GM19193 (cell line): ENCODE data around the gene SMIM45.

ENCODE experiments used
- POLR2A ChIP-seq: IDR thresholded peaks from 4 replicates; pipeline ENCODE4 v1.6.1; 2011; ENCODE audit not compliant: insufficient read depth, insufficient read length; ENCODE audit errors: extremely low read depth

SMIM45 gene

DNA sequence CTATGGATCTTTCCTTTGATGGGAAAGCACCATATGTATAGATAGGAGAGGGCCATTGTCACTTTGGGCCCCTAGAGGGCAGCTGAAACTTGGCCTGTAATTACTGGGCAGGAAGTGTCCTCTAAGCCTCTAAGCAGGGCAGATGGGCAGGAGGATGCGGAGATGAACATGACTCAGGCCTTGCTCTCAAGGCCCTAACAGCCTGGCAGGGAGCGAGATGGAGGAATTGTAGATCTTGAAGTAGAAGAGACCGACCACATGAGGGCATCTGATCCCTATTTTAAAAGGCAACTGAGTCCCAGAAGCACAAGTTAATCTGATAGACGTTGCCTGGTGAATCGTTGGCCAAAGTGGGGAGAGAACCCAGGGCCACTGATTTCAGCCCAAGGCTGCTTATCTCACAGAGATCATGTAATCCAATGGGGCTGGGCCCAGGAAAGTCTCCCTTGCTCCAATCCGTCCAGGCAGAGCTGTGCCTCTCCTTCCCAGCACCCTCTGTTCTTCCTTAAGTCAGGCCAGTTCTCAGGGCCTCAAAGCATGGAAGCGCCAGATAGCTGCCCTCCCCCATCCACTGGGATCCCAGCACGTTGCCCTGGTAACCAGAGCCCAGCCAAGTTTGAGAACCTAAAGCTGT is 14.8 kb downstream of the SMIM45 start:
- no peak for TF ChIP-seq POLR2A

DNA sequence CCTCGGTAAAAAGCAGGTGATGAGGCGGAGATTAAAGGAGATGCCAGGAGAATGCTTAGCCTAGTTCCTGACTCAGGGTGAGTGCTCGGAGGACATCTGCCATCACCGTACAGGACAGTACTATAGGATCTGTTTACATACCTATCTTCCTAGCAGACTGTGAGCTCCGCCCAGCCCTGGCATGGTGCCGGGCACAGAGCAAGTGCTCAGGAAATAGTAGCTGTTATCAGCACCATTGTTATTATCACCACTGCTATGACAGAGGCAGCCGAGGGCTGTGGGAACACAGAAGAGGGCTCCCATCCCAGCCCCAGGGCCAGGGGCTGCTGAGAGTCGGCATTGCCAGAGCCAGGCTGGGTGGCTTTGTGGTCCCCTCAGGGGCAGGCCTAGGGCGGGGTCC is 16.7 kb downstream of the SMIM45 start:
- no peak for TF ChIP-seq POLR2A

DNA sequence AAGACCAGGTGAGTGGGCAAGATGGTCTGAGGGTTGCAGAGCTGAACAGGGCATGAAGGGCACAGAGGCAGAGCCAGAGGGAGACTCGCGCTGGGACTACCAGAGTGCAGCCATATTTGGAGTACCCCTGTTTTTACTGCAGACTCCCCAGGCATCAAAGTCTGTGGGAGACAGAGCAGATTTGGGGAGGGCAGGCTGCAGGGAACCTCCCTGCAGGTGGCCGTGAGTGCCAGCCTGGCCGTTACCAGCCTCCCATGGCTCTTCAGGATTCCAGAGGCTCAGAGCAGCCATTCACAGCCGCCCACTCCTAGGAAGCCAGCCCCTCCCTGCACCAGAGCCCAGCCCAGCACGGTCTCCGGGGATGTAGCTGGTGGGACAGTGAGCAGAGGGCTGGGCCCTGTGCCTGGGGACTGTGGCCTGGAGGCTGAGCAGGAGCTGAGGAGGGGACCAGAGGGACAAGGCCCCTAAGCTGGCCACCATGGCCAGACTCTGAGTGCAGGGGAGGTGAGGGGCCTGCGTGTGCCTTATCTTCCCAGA is 17.2 kb downstream of the SMIM45 start, which contains the start of gene SEPTIN3:
SEPTIN3 (plus strand) TSS at position 334 of the 537 bp plus-strand sequence. CDS start 2,050 bp downstream, outside the sequence.
- no peak for TF ChIP-seq POLR2A

DNA sequence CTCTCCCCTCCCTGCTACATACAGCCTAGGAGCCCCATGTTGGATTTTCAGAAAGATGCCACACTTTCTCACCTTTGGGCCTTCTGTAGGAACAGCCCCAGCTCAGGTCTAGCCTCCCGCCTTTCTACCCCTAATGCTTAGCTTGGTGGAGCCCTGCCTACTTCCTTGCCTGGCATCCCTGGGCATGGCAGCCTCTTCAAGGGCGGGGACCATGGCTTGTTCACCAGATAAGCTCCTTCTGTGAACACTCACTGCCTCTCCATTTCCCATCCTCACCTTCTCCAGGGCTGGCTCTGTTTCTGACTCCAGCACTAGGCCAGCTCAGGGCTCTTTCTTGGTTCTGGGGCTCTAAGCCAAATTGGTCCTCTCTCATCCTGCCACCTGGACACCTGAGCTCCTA is 18.7 kb downstream of the SMIM45 start:
- no peak for TF ChIP-seq POLR2A

DNA sequence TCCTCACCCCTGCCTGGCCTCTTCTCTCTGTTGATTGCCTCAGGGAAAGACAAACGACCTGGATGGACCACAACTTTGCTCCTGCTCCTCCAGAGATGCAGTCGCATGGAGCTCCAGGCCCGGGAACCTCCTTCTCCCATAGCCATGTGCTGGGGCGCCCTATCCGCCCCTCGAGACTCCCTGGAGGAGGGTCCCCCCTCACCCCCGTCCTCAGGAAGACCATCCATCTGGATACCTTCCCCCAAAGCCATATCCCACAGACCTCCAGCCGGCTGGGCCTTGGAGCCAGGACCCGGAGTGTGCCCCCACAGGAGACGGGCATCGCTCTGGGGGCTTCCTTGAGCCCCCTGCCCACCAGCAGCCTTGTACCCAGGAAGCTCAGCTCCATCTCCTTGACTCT is 19.5 kb downstream of the SMIM45 start:
- no peak for TF ChIP-seq POLR2A

DNA sequence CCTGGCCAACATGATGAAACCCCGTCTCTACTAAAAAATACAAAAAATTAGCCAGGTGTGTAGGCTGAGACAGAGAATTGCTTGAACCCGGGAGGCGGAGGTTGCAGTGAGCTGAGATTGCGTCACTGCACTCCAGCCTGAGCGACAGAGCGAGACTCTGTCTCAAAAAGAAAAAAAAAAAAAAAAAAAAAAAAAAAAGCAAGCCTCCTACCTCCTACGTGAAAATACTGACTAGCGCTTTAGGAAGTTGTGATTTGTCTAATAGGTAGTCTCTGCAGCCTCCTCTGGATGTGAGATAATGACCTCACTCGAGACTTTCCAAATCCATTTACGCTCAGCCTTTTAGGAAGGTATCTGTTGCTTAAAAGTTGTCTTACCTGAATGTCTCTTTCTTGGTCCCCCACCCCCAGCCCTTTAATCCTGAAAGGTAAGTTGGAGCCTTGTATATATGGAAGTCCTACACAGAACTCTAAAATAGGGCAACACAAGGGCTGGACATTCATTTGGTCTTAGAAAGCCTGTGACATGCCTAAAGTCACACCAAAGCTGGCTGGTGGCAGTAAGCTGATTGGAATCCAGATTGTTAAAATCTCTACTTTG is 22.8 kb downstream of the SMIM45 start:
- no peak for TF ChIP-seq POLR2A

DNA sequence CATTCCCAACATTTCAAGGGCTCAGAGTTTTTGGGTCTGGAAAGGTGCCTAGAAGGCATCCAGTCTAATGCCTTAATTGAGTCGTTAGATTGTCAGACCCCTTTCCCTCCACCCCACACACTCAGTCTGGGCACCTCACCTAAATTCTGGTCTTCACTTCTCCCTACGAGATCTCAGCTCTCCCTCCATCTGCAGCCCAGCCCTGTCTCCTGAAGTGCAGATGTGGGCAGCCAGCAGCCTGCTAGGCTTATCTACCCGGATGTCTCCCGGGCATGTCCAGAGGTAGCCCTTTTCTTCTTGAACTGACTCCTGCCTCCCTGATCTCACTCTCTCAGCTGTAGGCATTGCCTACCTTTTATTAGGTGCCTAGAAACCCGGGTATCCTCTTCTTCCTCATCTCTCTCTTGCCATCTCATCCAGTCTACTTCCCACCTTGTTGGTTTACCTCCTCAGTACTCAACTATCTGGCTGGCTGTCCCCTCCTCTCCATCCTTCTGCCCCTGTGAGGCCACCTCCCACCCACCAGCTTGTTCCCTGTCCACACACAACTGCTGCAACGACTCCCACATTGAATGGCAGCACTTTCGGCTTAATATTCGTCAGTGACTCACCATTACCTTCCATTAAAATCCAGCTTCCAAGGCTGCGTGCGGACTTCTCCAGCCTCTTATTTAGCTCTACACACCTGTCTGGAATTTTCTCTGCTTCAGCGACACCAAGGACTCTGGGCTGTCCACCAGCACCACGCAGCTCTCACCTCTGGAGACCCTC is 23.5 kb downstream of the SMIM45 start:
- TF ChIP-seq POLR2A, result no peak

DNA sequence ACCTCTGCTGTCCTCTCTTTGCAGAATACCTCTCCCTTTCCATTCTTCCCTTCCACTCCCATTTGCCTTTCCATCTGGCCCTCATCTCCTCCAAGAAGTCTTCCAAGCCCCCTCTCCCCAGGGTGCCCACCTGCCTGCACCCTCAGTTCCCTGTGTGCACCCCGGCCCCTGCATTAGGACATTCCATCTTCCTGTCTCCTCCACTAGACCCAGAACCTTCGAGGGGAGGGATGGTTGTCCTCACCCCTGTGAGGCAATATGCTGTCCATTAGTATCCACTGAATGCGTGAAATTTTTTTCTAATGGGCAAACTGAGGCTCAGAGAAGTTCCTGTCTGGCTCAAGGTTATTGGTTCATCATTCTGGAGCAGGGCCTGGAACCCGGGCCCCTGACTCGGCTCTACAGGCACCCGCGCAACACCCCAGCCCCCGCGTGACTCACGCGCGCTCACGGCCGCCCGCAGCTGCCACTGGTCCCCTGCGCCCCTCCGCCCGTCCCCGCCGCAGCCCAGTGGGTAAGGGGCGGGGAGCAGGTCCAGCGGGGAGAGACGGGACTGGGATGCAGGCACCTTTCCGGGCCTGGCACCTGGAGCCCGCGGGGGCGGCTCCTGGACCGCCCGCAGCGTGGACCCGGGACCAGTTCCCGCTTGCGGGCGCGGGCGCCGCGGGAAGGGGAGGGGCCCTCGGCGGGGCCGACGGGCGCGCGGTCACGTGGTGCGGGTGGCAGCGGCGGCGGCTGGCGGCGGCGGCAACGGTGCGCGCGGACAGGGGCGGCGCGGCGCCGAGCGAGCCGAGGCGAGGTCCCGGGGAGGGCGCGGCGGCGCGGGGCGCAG is 24.3 kb downstream of the SMIM45 start:
- no peak for TF ChIP-seq POLR2A

DNA sequence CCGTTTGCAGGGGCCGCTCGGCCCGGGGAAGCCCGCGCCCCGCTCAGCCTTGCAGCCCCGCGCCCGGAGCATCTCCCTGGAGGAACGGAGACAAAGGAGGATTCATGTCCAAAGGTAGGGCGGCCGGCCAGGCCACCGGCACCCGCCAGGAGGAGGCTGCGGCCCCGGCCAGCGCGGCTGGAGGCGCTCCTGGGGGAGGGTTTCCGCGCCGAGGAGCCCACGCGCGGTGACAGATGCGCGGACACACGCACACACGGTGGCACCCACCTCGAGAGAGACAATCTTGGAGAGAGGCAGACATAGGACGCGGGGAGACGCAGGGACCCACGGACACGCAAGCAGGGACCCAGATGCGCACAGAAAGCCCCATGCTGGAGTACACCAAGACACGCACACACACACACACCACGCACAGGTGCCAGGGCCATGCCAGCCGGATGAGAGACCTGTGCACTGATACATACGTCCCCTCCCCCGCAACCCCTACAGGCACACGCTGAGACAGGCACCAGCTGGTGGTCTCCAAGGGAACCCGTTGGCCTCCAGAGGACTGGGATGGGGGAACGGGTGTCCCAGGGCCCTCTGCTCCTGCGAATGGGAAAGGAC is 25.1 kb downstream of the SMIM45 start:
- TF ChIP-seq POLR2A, result no peak

DNA sequence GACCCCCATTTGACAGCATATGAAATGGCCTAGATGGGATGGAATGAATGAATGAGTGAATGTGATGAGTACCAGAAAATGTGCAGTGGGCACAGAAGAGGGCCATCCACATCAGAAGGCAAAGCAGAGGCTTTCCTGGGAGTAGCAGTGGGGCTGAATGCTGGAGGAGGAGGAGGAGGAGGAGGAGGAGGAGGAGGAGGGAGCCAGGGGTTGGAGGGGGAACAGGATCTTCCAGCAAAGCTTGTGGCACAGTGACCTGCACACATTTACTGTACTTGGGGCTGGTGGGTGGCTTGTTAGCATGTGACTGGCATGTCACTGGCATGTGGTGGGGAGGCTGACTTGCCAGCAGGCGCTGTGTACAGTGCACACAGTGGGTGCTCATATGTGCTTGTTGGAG is 26.8 kb downstream of the SMIM45 start:
- TF ChIP-seq POLR2A, result no peak

DNA sequence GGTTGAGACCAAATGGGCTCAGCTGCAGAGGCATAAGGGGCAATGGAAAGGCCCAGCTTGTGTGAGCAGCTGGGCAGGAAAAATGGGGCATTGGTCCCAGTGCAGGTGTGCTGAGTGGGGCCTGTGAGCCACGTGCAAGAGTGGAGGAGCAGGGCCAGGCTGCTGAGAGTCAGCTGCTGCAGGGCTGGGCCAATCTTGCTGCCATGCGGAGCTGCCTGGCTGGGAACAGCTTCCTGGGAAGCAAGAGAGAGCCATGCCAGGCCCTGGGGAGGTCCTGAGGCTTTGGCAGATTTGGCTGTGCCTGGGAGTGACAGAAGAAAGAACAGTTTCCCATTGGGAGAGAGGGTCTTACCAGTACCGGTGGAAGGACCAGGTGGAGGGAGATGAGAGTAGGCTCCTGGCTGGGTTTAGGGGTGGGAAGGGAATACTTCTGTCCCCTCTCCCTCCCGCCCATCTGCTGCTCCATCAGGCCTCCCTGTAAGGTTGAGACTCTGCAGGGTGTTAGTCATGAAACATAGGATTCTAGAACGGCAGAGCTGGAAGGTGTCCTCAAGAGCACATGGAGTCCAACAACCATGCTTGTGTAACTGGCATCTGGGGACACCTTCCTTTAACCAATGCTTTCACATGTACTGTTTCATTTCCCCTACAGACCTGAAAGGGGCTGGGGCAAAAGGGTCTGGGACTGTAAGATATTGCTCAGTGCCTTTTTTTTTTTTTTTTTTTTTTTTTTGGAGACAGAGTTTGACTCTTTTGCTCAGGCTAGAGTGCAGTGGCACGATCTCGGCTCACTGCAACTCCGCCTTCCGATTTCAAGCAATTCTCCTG is 27.7 kb downstream of the SMIM45 start:
- TF ChIP-seq POLR2A, result no peak

DNA sequence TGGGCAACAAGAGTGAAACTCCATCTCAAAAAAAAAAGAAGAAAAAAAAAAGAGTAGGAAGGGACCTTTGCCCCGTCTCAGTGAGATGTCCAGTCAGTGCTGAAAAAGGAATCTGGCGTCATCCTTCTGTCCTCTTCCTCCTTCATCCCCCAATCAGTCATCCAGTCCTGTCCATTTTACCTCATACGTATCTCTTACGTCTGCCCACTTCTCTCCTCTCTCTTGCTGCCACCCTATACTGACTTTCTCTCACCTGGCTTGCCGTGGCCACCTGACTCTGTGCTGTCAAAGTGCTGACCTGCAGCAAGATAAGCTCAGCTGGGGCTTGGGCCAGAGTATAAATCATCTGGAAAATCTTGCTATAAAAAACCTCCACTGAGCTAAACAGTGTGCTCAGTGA is 30.9 kb downstream of the SMIM45 start:
- no peak for TF ChIP-seq POLR2A
